ENCODE results near the gene GRM7.

Gene GRM7

GRCh38 chr3:7146529-7146928 is 285.6 kb downstream of the GRM7 start:
- no peak for DNase-seq (ENCODE audit: low spot score)

- no peak for DNase-seq (ENCODE audit: low spot score)
Measured at GRCh38 chr3:7158516-7158915, 297.6 kb downstream of the GRM7 start.

GRCh38 chr3:7160689-7161088 is 299.8 kb downstream of the GRM7 start:
- no peak for DNase-seq (ENCODE audit: low spot score)

- no peak for DNase-seq (ENCODE audit: low spot score)
Measured at GRCh38 chr3:7166460-7166859, 305.5 kb downstream of the GRM7 start.

- no peak for DNase-seq (ENCODE audit: low spot score)
Measured at GRCh38 chr3:7171493-7171892, 310.6 kb downstream of the GRM7 start.

GRCh38 chr3:7172996-7173395 is 312.1 kb downstream of the GRM7 start:
- no peak for DNase-seq (ENCODE audit: low spot score)

GRCh38 chr3:7188551-7188950 is 327.6 kb downstream of the GRM7 start:
- no peak for DNase-seq (ENCODE audit: low spot score)

GRCh38 chr3:7190095-7190494 is 329.2 kb downstream of the GRM7 start:
- no peak for DNase-seq (ENCODE audit: low spot score)

- DNase-seq (ENCODE audit: low spot score): no peak
Measured at GRCh38 chr3:7193269-7193668, 332.4 kb downstream of the GRM7 start.

- DNase-seq (ENCODE audit: low spot score): no peak
Measured at GRCh38 chr3:7194071-7194835, 333.3 kb downstream of the GRM7 start.

GRCh38 chr3:7195934-7196333 is 335.0 kb downstream of the GRM7 start:
- no peak for DNase-seq (ENCODE audit: low spot score)

- DNase-seq (ENCODE audit: low spot score): no peak
Measured at GRCh38 chr3:7201784-7202183, 340.9 kb downstream of the GRM7 start.

GRCh38 chr3:7203969-7204847 is 343.3 kb downstream of the GRM7 start:
- no peak for DNase-seq (ENCODE audit: low spot score)

GRCh38 chr3:7204848-7205156 is 343.9 kb downstream of the GRM7 start:
- no peak for DNase-seq (ENCODE audit: low spot score)

GRCh38 chr3:7205535-7205934 is 344.6 kb downstream of the GRM7 start:
- DNase-seq (ENCODE audit: low spot score): no peak

- no peak for DNase-seq (ENCODE audit: low spot score)
Measured at GRCh38 chr3:7205962-7206361, 345.0 kb downstream of the GRM7 start.

- no peak for DNase-seq (ENCODE audit: low spot score)
Measured at GRCh38 chr3:7207125-7207524, 346.2 kb downstream of the GRM7 start.

- no peak for DNase-seq (ENCODE audit: low spot score)
Measured at GRCh38 chr3:7207928-7208327, 347.0 kb downstream of the GRM7 start.

GRCh38 chr3:7209098-7209497 is 348.2 kb downstream of the GRM7 start:
- no peak for DNase-seq (ENCODE audit: low spot score)

- DNase-seq (ENCODE audit: low spot score): no peak
Measured at GRCh38 chr3:7211740-7212139, 350.8 kb downstream of the GRM7 start.

- DNase-seq (ENCODE audit: low spot score): no peak
Measured at GRCh38 chr3:7215706-7216105, 354.8 kb downstream of the GRM7 start.

GRCh38 chr3:7226393-7226792 is 365.5 kb downstream of the GRM7 start:
- DNase-seq (ENCODE audit: low spot score): no peak

- no peak for DNase-seq (ENCODE audit: low spot score)
Measured at GRCh38 chr3:7238565-7239295, 377.8 kb downstream of the GRM7 start.
